Central memory CD8-positive, alpha-beta T cell (primary cell): ENCODE measurements around the gene TRIM52.
A peak's percentile ranks its signal among the peaks of the same experiment; 100 is the strongest.

ENCODE experiments used
- ATAC-seq: fragments of 150-1000 bp; cut with Tn5 transposase; replicated peaks from 2 replicates; pipeline ENCODE4 v1.10.0; 2022; ENCODE audit warnings: mild to moderate bottlenecking, moderate FRiP score, moderate number of reproducible peaks; ENCODE audit not compliant: poor library complexity, severe bottlenecking; ENCODE audit errors: extremely low read depth
- DNase-seq, 2 donors: peaks; one replicate each; pipeline ENCODE4 v3.0.0; 2021; ENCODE audit warnings: low spot score in 2 of 2
- H3K27ac Mint-ChIP-seq: one replicate; pipeline ENCODE4 v1.8.0; 2022; ENCODE audit warnings: low read depth, mild to moderate bottlenecking, moderate library complexity, mixed read lengths
- H3K27me3 Mint-ChIP-seq: one replicate; pipeline ENCODE4 v1.8.0; 2022; ENCODE audit warnings: mixed read lengths
- H3K36me3 Mint-ChIP-seq: one replicate; pipeline ENCODE4 v1.8.0; 2022; ENCODE audit warnings: mild to moderate bottlenecking, moderate library complexity, mixed read lengths; ENCODE audit not compliant: insufficient read depth
- H3K4me1 Mint-ChIP-seq: one replicate; pipeline ENCODE4 v1.8.0; 2022; ENCODE audit warnings: mixed read lengths
- H3K4me3 Mint-ChIP-seq: one replicate; pipeline ENCODE4 v1.8.0; 2022; ENCODE audit warnings: mild to moderate bottlenecking, moderate library complexity, mixed read lengths
- H3K9me3 Mint-ChIP-seq: one replicate; pipeline ENCODE4 v1.8.0; 2022; ENCODE audit warnings: mixed read lengths

The TRIM52 gene

GRCh38 chr5:181235689-181236366, 25.1 kb downstream of the TRIM52 start:
- Mint-ChIP-seq H3K27ac (no peak overlapping the region), H3K9me3 (no peaks in the 10 kb centered on the region), H3K27me3 (no peaks in the 10 kb centered on the region), H3K4me3 (no peak overlapping the region), H3K36me3 (peaks cover 86% of the 10 kb centered on the region), H3K4me1 (peaks cover 31% of the 10 kb centered on the region)
- ATAC-seq (no peak), DNase-seq (no peak)

GRCh38 chr5:181235323-181235688, 25.6 kb downstream of the TRIM52 start:
- ATAC-seq (no peak), DNase-seq (no peak)
- peaks cover 31% of the 10 kb centered on the region for H3K4me1 Mint-ChIP-seq
- peak overlapping the region; percentile 57 for H3K27ac Mint-ChIP-seq
- peaks cover 82% of the 10 kb centered on the region for H3K36me3 Mint-ChIP-seq
- H3K9me3 Mint-ChIP-seq: no peaks in the 10 kb centered on the region
- no peaks in the 10 kb centered on the region for H3K27me3 Mint-ChIP-seq
- H3K4me3 Mint-ChIP-seq: no peak overlapping the region

- Mint-ChIP-seq H3K36me3 (peaks cover 80% of the 10 kb centered on the region), H3K4me1 (peaks cover 35% of the 10 kb centered on the region), H3K27ac (peak overlapping the region; percentile 57), H3K9me3 (no peaks in the 10 kb centered on the region), H3K27me3 (no peaks in the 10 kb centered on the region), H3K4me3 (no peak overlapping the region)
- DNase-seq (no peak), ATAC-seq (no peak)
These were observed 26.3 kb downstream of the TRIM52 start for GRCh38 chr5:181234455-181235306.

- no peaks in the 10 kb centered on the region for H3K9me3 Mint-ChIP-seq
- ATAC-seq (no peak), DNase-seq (no peak)
- H3K36me3 Mint-ChIP-seq: peaks cover 77% of the 10 kb centered on the region
- H3K27ac Mint-ChIP-seq: peak overlapping the region; percentile 67
- H3K4me3 Mint-ChIP-seq: no peak overlapping the region
- peaks cover 36% of the 10 kb centered on the region for H3K4me1 Mint-ChIP-seq
- no peaks in the 10 kb centered on the region for H3K27me3 Mint-ChIP-seq
These were observed 27.0 kb downstream of the TRIM52 start for GRCh38 chr5:181233801-181234454.

- H3K4me1 Mint-ChIP-seq: peaks cover 29% of the 10 kb centered on the region
- H3K27me3 Mint-ChIP-seq: no peaks in the 10 kb centered on the region
- no peak overlapping the region for H3K4me3 Mint-ChIP-seq
- ATAC-seq: no peak
- H3K27ac Mint-ChIP-seq: peak overlapping the region; percentile 67
- no peaks in the 10 kb centered on the region for H3K9me3 Mint-ChIP-seq
- DNase-seq: no peak
- peaks cover 73% of the 10 kb centered on the region for H3K36me3 Mint-ChIP-seq
These were observed 27.7 kb downstream of the TRIM52 start for GRCh38 chr5:181233088-181233800.

GRCh38 chr5:181232593-181232992, 28.4 kb downstream of the TRIM52 start:
- no peaks in the 10 kb centered on the region for H3K27me3 Mint-ChIP-seq
- H3K27ac Mint-ChIP-seq: no peak overlapping the region

GRCh38 chr5:181231432-181231831, 29.5 kb downstream of the TRIM52 start:
- Mint-ChIP-seq H3K9me3 (no peaks in the 10 kb centered on the region), H3K27me3 (no peaks in the 10 kb centered on the region), H3K4me3 (no peak overlapping the region), H3K27ac (no peak overlapping the region), H3K4me1 (peaks cover 25% of the 10 kb centered on the region), H3K36me3 (peaks cover 58% of the 10 kb centered on the region)
- ATAC-seq (no peak), DNase-seq (no peak)

More at GRCh38 chr5:181232593-181232992, 28.4 kb downstream of the TRIM52 start:
- Mint-ChIP-seq H3K4me3 (no peak overlapping the region), H3K9me3 (no peaks in the 10 kb centered on the region), H3K36me3 (peaks cover 67% of the 10 kb centered on the region), H3K4me1 (peaks cover 25% of the 10 kb centered on the region)
- DNase-seq (no peak), ATAC-seq (no peak)

GRCh38 chr5:181230551-181230950, 30.4 kb downstream of the TRIM52 start:
- no peak overlapping the region for H3K4me3 Mint-ChIP-seq
- H3K9me3 Mint-ChIP-seq: no peaks in the 10 kb centered on the region

GRCh38 chr5:181229996-181230395, 30.9 kb downstream of the TRIM52 start:
- H3K9me3 Mint-ChIP-seq: no peaks in the 10 kb centered on the region
- peak overlapping the region; percentile 0 for H3K27ac Mint-ChIP-seq
- no peak overlapping the region for H3K4me3 Mint-ChIP-seq
- ATAC-seq: no peak
- no peaks in the 10 kb centered on the region for H3K27me3 Mint-ChIP-seq
- no peak for DNase-seq
- H3K36me3 Mint-ChIP-seq: peaks cover 44% of the 10 kb centered on the region
- peaks cover 31% of the 10 kb centered on the region for H3K4me1 Mint-ChIP-seq

More at GRCh38 chr5:181230551-181230950, 30.4 kb downstream of the TRIM52 start:
- ATAC-seq (no peak), DNase-seq (no peak)
- Mint-ChIP-seq H3K36me3 (peaks cover 50% of the 10 kb centered on the region), H3K4me1 (peaks cover 28% of the 10 kb centered on the region), H3K27me3 (no peaks in the 10 kb centered on the region), H3K27ac (peak overlapping the region; percentile 0)

GRCh38 chr5:181224390-181225229, 36.3 kb downstream of the TRIM52 start:
- H3K4me1 Mint-ChIP-seq: peaks cover 65% of the 10 kb centered on the region
- H3K36me3 Mint-ChIP-seq: peaks cover 55% of the 10 kb centered on the region
- peaks cover 10% of the 10 kb centered on the region for H3K27me3 Mint-ChIP-seq
- DNase-seq (no peak), ATAC-seq (no peak)
- peaks cover 6% of the 10 kb centered on the region for H3K9me3 Mint-ChIP-seq
- peak overlapping the region; percentile 90 for H3K4me3 Mint-ChIP-seq
- peak overlapping the region; percentile 93 for H3K27ac Mint-ChIP-seq

- DNase-seq (no peak), ATAC-seq (no peak)
- H3K4me3 Mint-ChIP-seq: peak overlapping the region; percentile 90
- H3K27ac Mint-ChIP-seq: peak overlapping the region; percentile 93
- peaks cover 54% of the 10 kb centered on the region for H3K36me3 Mint-ChIP-seq
- H3K4me1 Mint-ChIP-seq: peaks cover 59% of the 10 kb centered on the region
- H3K27me3 Mint-ChIP-seq: peaks cover 10% of the 10 kb centered on the region
- peaks cover 6% of the 10 kb centered on the region for H3K9me3 Mint-ChIP-seq
These were observed 37.1 kb downstream of the TRIM52 start for GRCh38 chr5:181223729-181224389.
